ENCODE results near the gene KCNMB2. TPM values are rescaled to one million over a fixed set of nuclear protein-coding genes. Genes with fewer than 3 reads are reported as not detected.

KCNMB2 gene
- total RNA-seq, 2 donors from 2014 or later, result 0.68 TPM; not detected in 1

- no peaks in the 10 kb centered on the region for H3K9me3 ChIP-seq
- H3K36me3 ChIP-seq, result no peaks in the 10 kb centered on the region
- H3K27me3 ChIP-seq (replicated peaks; ENCODE audit: insufficient read depth), result no peaks in the 10 kb centered on the region
- no peak for TF ChIP-seq POLR2AphosphoS5 (IDR thresholded peaks at IDR 0.05)
- TF ChIP-seq POLR2A (IDR thresholded peaks at IDR 0.05), result no peak
- TF ChIP-seq, protein P1, sequence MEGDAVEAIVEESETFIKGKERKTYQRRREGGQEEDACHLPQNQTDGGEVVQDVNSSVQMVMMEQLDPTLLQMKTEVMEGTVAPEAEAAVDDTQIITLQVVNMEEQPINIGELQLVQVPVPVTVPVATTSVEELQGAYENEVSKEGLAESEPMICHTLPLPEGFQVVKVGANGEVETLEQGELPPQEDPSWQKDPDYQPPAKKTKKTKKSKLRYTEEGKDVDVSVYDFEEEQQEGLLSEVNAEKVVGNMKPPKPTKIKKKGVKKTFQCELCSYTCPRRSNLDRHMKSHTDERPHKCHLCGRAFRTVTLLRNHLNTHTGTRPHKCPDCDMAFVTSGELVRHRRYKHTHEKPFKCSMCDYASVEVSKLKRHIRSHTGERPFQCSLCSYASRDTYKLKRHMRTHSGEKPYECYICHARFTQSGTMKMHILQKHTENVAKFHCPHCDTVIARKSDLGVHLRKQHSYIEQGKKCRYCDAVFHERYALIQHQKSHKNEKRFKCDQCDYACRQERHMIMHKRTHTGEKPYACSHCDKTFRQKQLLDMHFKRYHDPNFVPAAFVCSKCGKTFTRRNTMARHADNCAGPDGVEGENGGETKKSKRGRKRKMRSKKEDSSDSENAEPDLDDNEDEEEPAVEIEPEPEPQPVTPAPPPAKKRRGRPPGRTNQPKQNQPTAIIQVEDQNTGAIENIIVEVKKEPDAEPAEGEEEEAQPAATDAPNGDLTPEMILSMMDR (IDR thresholded peaks at IDR 0.05), result no peak
- H3K4me1 ChIP-seq (replicated peaks), result no peaks in the 10 kb centered on the region
- no peak overlapping the region for H3K27ac ChIP-seq
- intact Hi-C loops (cut with DNase I), result no loop called here
- H3K4me3 ChIP-seq, result no peak overlapping the region
- no peak for DNase-seq (ENCODE audit: low spot score)
Observed at GRCh38 chr3:178841011-178841410, 304.8 kb downstream of the KCNMB2 start.

- H3K4me1 ChIP-seq (replicated peaks), result no peaks in the 10 kb centered on the region
Observed at GRCh38 chr3:178844916-178845315, 308.7 kb downstream of the KCNMB2 start.

DNA sequence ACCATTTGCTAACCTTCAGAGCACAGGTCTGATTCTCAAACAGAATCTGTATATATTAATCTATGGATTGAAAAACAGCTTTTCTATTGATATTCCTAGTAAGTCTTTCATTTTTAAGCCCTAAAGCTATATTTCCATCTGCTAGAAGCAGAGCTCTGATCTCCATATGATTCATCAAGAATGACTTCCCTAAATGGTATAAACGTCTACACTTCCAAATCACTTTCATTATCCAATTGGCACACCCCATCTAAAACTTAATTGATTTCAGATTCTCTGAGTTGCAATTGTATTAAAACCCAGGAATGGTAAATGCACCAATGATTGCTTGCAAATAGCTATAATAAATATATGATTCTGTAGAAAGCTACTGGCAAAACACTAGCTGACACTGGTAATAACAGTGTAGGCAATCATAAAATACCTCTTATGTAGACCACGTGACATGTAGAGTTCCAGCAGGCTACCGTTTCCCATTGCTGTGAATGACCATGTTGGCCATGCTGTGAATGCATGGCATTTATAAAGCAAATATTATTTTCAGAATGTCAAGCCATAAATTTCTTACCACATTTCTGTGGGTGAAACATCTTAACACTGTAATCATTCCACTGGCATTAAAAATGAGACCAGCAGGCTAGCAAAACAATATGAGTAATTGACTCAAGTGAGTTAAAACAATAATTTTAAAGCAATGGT, 309.3 kb downstream of the KCNMB2 start:
- no peak for DNase-seq (ENCODE audit: low spot score)
- H3K36me3 ChIP-seq, result no peaks in the 10 kb centered on the region
- TF ChIP-seq, protein P1 (IDR thresholded peaks at IDR 0.05), result no peak
- TF ChIP-seq POLR2AphosphoS5 (IDR thresholded peaks at IDR 0.05), result no peak
- no peak for TF ChIP-seq POLR2A (IDR thresholded peaks at IDR 0.05)
- intact Hi-C loops (cut with DNase I), result no loop called here
- no peaks in the 10 kb centered on the region for H3K27me3 ChIP-seq (replicated peaks; ENCODE audit: insufficient read depth)
- H3K27ac ChIP-seq, result no peak overlapping the region
- H3K4me3 ChIP-seq, result no peak overlapping the region
- H3K9me3 ChIP-seq, result no peaks in the 10 kb centered on the region
- H3K4me1 ChIP-seq (replicated peaks), result no peaks in the 10 kb centered on the region
- WGBS, result 53% methylated on average over 3 of the region's 3 CpGs

More at GRCh38 chr3:178844916-178845315, 308.7 kb downstream of the KCNMB2 start:
- intact Hi-C loops (cut with DNase I), result no loop called here
- DNase-seq (ENCODE audit: low spot score), result no peak
- Histone ChIP-seq H3K36me3 (no peaks in the 10 kb centered on the region), H3K9me3 (no peaks in the 10 kb centered on the region), H3K27me3 (replicated peaks; ENCODE audit: insufficient read depth) (no peaks in the 10 kb centered on the region), H3K4me3 (no peak overlapping the region), H3K27ac (no peak overlapping the region)
- WGBS, result 91% methylated on average over 2 of the region's 2 CpGs
- TF ChIP-seq POLR2AphosphoS5 (IDR thresholded peaks at IDR 0.05), result no peak
- TF ChIP-seq, protein P1 (IDR thresholded peaks at IDR 0.05), result no peak
- TF ChIP-seq POLR2A (IDR thresholded peaks at IDR 0.05), result no peak

DNA sequence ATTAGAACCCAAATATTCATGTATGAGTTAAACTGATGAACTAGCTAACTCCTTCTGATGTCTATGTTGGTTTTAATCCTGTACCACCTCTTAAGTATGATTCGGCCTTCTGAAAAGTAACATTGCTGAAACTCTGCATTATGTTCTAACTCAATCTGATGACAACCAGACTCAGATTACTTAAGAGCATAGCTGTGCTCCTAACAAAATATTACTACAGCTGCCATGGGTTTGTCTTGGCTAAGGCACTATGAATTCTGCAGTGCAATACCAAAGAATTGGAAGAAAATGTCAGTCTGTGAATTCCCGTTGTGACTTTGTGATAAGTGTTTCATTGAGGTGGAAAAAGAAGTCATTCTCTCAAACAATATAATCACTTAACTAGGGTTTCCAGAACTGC, 311.0 kb downstream of the KCNMB2 start:
- Histone ChIP-seq H3K27ac (no peak overlapping the region), H3K4me3 (no peak overlapping the region), H3K36me3 (no peaks in the 10 kb centered on the region), H3K9me3 (no peaks in the 10 kb centered on the region), H3K27me3 (replicated peaks; ENCODE audit: insufficient read depth) (no peaks in the 10 kb centered on the region), H3K4me1 (replicated peaks) (no peaks in the 10 kb centered on the region)
- intact Hi-C loops (cut with DNase I), result no loop called here
- DNase-seq (ENCODE audit: low spot score), result no peak
- TF ChIP-seq POLR2AphosphoS5 (IDR thresholded peaks at IDR 0.05), result no peak
- TF ChIP-seq POLR2A (IDR thresholded peaks at IDR 0.05), result no peak
- TF ChIP-seq, protein P1 (IDR thresholded peaks at IDR 0.05), result no peak
- WGBS, result 60% methylated on average over 2 of the region's 2 CpGs
